ENCODE data around the gene CIAO1.

Gene CIAO1

DNA sequence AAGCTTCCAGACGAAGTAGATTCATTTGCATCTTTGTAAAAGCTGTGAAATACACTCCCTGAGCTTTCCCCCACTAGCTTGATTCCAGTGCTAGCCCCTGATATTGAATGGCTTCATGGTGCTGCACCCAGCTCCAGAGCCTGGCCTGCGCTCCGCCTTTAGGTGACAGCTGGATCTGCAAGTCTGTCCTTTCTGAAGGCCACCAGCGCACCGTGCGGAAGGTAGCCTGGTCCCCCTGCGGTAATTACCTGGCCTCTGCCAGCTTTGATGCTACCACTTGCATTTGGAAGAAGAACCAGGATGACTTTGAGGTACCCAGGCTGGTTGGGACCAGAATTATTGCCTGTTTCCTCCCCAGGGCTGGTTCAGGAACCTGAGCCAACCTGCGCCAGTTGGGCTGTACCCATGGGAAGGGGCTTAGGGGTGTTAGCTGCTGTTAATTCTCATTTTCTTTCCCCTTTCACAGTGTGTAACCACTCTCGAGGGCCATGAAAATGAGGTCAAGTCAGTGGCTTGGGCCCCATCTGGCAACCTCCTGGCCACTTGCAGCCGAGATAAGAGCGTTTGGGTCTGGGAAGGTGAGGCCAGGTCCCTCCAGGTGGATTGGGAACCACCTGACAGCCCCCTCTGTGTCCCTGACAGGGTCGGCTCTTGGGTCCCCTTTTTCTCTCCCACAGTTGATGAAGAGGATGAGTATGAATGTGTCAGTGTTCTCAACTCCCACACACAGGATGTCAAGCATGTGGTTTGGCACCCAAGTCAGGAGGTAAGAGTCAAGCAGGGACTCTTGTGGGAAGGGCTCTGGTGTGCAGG is 1.3 kb downstream of the CIAO1 start:
- H3K9ac ChIP-seq, result no peak overlapping the region
- H3K9me3 ChIP-seq (ENCODE audit: control insufficient read depth, low read length), result no peaks in the 10 kb centered on the region
- peaks cover 36% of the 10 kb centered on the region for H3K79me2 ChIP-seq
- TF ChIP-seq CTCF (IDR thresholded peaks at IDR 0.05), result peak; percentile 22
- H3K4me1 ChIP-seq, result peaks cover 17% of the 10 kb centered on the region
- no peak overlapping the region for H2AFZ ChIP-seq
- H3K4me3 ChIP-seq (ENCODE audit: low read depth, low read length), result no peak overlapping the region
- H3K27me3 ChIP-seq (ENCODE audit: control insufficient read depth, insufficient read depth, low read length), result no peaks in the 10 kb centered on the region
- no peak overlapping the region for H3K27ac ChIP-seq
- no peaks in the 10 kb centered on the region for H3K36me3 ChIP-seq (ENCODE audit: control insufficient read depth, insufficient read depth, low read length)
- H3K4me2 ChIP-seq (ENCODE audit: low read length), result peak overlapping the region; percentile 95

DNA sequence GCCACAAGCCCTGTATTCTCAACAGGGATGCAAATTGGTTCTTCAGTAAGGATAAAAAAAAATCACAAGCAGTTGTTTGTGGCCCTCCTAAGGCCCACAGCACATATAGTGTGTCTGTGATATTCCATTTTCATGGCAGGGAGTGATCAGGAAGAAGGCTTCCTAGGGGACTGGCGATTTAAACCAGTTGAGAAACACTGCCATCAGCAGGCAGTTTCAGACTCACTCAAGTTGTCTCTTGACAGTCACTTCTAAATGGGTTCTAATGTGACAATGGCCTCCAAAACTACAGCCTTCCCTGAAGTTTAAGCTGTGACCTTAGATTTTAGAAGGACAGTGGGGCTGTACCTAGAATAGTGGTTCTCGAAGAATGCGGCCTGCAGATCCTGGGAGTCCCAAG is 6.0 kb downstream of the CIAO1 start:
- H3K36me3 ChIP-seq (ENCODE audit: control insufficient read depth, insufficient read depth, low read length), result no peaks in the 10 kb centered on the region

DNA sequence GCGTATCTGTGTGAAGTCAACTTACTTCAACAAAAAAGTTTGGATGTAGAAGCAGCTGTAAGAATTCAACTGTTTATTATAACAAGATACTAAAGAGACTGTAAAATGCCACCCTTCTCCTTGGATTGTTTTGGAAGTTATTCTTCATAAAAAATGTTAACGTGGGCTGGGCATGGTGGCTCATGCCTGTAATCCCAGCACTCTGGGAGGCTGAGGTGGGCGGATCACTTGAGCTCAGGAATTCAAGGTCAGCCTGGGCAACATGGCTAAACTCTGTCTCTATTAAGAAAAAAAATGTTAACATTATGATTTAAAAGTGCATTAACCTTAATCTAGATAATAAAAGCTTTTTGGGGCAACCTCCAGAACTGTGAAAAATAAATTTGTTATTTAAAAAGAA is 7.7 kb downstream of the CIAO1 start:
- no peak overlapping the region for H3K4me3 ChIP-seq (ENCODE audit: low read depth, low read length)
- no peaks in the 10 kb centered on the region for H3K79me2 ChIP-seq
- no peak for TF ChIP-seq CTCF (IDR thresholded peaks at IDR 0.05)
- H3K36me3 ChIP-seq (ENCODE audit: control insufficient read depth, insufficient read depth, low read length), result no peaks in the 10 kb centered on the region
- no peak overlapping the region for H2AFZ ChIP-seq
- H3K4me1 ChIP-seq, result no peaks in the 10 kb centered on the region
- H3K9me3 ChIP-seq (ENCODE audit: control insufficient read depth, low read length), result no peaks in the 10 kb centered on the region
- H3K4me2 ChIP-seq (ENCODE audit: low read length), result no peak overlapping the region
- H3K9ac ChIP-seq, result no peak overlapping the region
- no peaks in the 10 kb centered on the region for H3K27me3 ChIP-seq (ENCODE audit: control insufficient read depth, insufficient read depth, low read length)
- H3K27ac ChIP-seq, result no peak overlapping the region

More for the DNA sequence above, 6.0 kb downstream of the CIAO1 start:
- Histone ChIP-seq H3K79me2 (peaks cover 9% of the 10 kb centered on the region), H3K9ac (no peak overlapping the region), H3K4me2 (ENCODE audit: low read length) (no peak overlapping the region), H3K9me3 (ENCODE audit: control insufficient read depth, low read length) (no peaks in the 10 kb centered on the region), H3K4me1 (peaks cover 5% of the 10 kb centered on the region), H3K27me3 (ENCODE audit: control insufficient read depth, insufficient read depth, low read length) (no peaks in the 10 kb centered on the region), H3K4me3 (ENCODE audit: low read depth, low read length) (no peak overlapping the region), H2AFZ (no peak overlapping the region), H3K27ac (no peak overlapping the region)
- TF ChIP-seq CTCF (IDR thresholded peaks at IDR 0.05), result no peak

DNA sequence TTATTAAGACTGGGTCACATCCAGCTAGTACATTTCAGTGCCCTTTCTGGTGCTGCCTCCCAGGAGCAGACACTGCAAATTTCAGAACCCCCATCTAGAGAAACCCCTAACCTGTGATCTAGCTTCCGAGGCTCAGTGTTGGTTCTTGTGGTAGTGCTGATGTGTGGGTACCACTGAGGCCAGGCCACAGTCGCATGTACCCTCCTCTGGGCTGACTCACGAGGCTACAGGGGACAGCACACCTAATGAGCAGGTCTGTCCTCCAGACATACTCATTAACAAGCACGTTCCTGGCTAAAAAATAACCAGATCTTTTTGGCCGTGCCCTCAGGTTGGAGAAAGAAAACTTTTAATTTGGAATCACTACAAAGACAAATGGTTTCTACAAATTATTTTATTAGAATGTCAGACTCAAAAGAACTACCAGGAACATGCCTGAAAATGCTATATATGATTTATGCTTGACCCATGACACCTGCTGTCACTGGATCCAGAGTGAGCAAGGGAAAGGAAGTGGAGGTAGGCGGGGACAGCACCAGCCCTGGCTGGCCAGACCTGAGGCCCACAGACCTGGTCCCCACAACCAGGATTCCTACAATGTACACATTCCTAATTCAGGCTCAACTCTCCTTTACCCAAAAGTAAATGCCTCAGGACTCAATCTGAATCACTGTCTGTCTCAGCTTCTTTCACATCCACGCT is 8.5 kb downstream of the CIAO1 start:
- no peaks in the 10 kb centered on the region for H3K79me2 ChIP-seq
- no peak overlapping the region for H2AFZ ChIP-seq
- H3K27ac ChIP-seq, result peak overlapping the region; percentile 21
- H3K4me3 ChIP-seq (ENCODE audit: low read depth, low read length), result no peak overlapping the region
- no peak overlapping the region for H3K9ac ChIP-seq
- H3K36me3 ChIP-seq (ENCODE audit: control insufficient read depth, insufficient read depth, low read length), result no peaks in the 10 kb centered on the region
- no peaks in the 10 kb centered on the region for H3K9me3 ChIP-seq (ENCODE audit: control insufficient read depth, low read length)
- H3K4me1 ChIP-seq, result no peaks in the 10 kb centered on the region
- H3K4me2 ChIP-seq (ENCODE audit: low read length), result no peak overlapping the region
- no peak for TF ChIP-seq CTCF (IDR thresholded peaks at IDR 0.05)
- H3K27me3 ChIP-seq (ENCODE audit: control insufficient read depth, insufficient read depth, low read length), result no peaks in the 10 kb centered on the region

Measured in parathyroid adenoma (tissue), 2 donors.